SK-N-DZ (cell line): ENCODE data around the gene LAMB2.

Experiments
- DNase-seq: peaks from one replicate; pipeline ENCODE4 v3.0.0-alpha.2; 2015; ENCODE audit warnings: low spot score
- small RNA-seq, 2 experiments: library from RNA; depleted of rRNA; stranded (forward); fragments of <200 nt; gene quantifications; one replicate each; pipeline ENCODE3, GENCODE V24; 2014

LAMB2 gene

GRCh38 chr3:49076116-49076515 is 56.7 kb downstream of the LAMB2 start:
- DNase-seq: no peak

Small RNA genes lying within 50 kb of the gene (small RNA-seq; reads per million reads assigned to genes)
- 0 reads per million in 2 experiments for gene RN7SL182P
